B cell (primary cell): Measurements from ENCODE around the gene UCK1. TPM values are rescaled to one million over a fixed set of nuclear protein-coding genes. Genes with fewer than 3 reads are reported as not detected.

Experiments used
- ATAC-seq: fragments of 200-7000 bp; cut with Tn5 transposase; one replicate; pipeline ENCODE4 v1.10.0; 2021; ENCODE audit warnings: low read depth, mild to moderate bottlenecking, moderate number of reproducible peaks, moderate library complexity
- CTCF ChIA-PET: fragments of 350-600 bp; sonication (Branson Sonifier 250); formaldehyde crosslinking; loops from one replicate; lab custom pipeline; 2021; ENCODE audit warnings: antibody characterized with exemption, inconsistent platforms; lab: Charles Lee
- POLR2A ChIA-PET: fragments of 350-600 bp; sonication (Branson Sonifier 250); formaldehyde crosslinking; loops from one replicate; lab custom pipeline; 2021; ENCODE audit warnings: antibody characterized with exemption; lab: Charles Lee
- DNase-seq: peaks from one replicate; pipeline ENCODE4 v3.0.0; 2013
- H2AFZ ChIP-seq: 2 replicates; pipeline ENCODE4 v1.6.1; 2012; ENCODE audit warnings: mild to moderate bottlenecking, low read depth, low read length; ENCODE audit not compliant: insufficient read depth, poor library complexity, severe bottlenecking
- H3K27ac ChIP-seq, 2 donors: 1 replicate in 1 of 2; 2 replicates in 1 of 2; pipeline ENCODE4 v1.5.1; 2012 to 2013; ENCODE audit warnings: low read length in 2 of 2, mild to moderate bottlenecking in 2 of 2, moderate library complexity in 1 of 2
- H3K27me3 ChIP-seq, 4 experiments: fragments of 200-600 bp in 1 of 4; sonication (generic) in 1 of 4; replicated peaks in 1 of 4; 1 replicate in 2 of 4; 2 replicates in 2 of 4; pipeline versions ENCODE4 v1.6.1 to v1.7.0; 2013 to 2016; ENCODE audit warnings: low read length in 3 of 4, mild to moderate bottlenecking in 2 of 4, mixed read lengths in 1 of 4, moderate library complexity in 1 of 4; ENCODE audit not compliant: insufficient read depth in 4 of 4, control insufficient read depth in 3 of 4; ENCODE audit errors: control extremely low read depth in 1 of 4
- H3K36me3 ChIP-seq, 2 experiments: replicated peaks in 1 of 2; 1 replicate in 1 of 2; 2 replicates in 1 of 2; pipeline versions ENCODE4 v1.6.1 to v1.7.1; 2013; ENCODE audit warnings: low read length in 1 of 2; ENCODE audit not compliant: insufficient read depth in 2 of 2, control insufficient read depth in 1 of 2; ENCODE audit errors: control extremely low read depth in 1 of 2, extremely low read depth in 1 of 2
- H3K4me1 ChIP-seq, 2 donors: fragments of 200-600 bp in 1 of 2; sonication (generic) in 1 of 2; 1 replicate in 1 of 2; 2 replicates in 1 of 2; pipeline versions ENCODE4 v1.5.1 to v1.6.1; 2013 to 2017; ENCODE audit warnings: low read length in 2 of 2; ENCODE audit not compliant: control insufficient read depth in 2 of 2, insufficient read depth in 2 of 2
- H3K4me2 ChIP-seq: replicated peaks from 2 replicates; pipeline ENCODE3; 2012; ENCODE audit warnings: mild to moderate bottlenecking, low read depth, low read length; ENCODE audit not compliant: poor library complexity, severe bottlenecking
- H3K4me3 ChIP-seq, 5 experiments: fragments of 200-600 bp in 1 of 5; sonication (generic) in 1 of 5; 1 replicate in 3 of 5; 2 replicates in 2 of 5; pipeline versions ENCODE4 v1.5.1 to v1.7.0; 2011 to 2016; ENCODE audit warnings: low read length in 4 of 5, mild to moderate bottlenecking in 4 of 5, low read depth in 2 of 5, control low read depth in 1 of 5, moderate library complexity in 1 of 5; ENCODE audit not compliant: insufficient read depth in 1 of 5; ENCODE audit errors: control extremely low read depth in 1 of 5, extremely low read depth in 1 of 5
- H3K79me2 ChIP-seq: fragments of 200-600 bp; sonication (generic); one replicate; pipeline ENCODE4 v1.6.0; 2016; ENCODE audit warnings: low read length; ENCODE audit not compliant: control insufficient read depth, insufficient read depth
- H3K9ac ChIP-seq: fragments of 200-600 bp; sonication (generic); 2 replicates; pipeline ENCODE4 v1.6.1; 2017; ENCODE audit warnings: mild to moderate bottlenecking, low read length, moderate library complexity
- H3K9me3 ChIP-seq, 3 donors: one replicate each; pipeline versions ENCODE4 v1.6.1 to v1.7.1; 2013; ENCODE audit warnings: low read length in 2 of 3; ENCODE audit not compliant: control insufficient read depth in 2 of 3, insufficient read depth in 1 of 3; ENCODE audit errors: control extremely low read depth in 1 of 3
- H4K20me1 ChIP-seq: 2 replicates; pipeline ENCODE4 v1.6.0; 2012; ENCODE audit warnings: mild to moderate bottlenecking, low read length; ENCODE audit not compliant: insufficient read depth, control insufficient read depth, poor library complexity, severe bottlenecking
- H3K27ac Mint-ChIP-seq: one replicate; pipeline ENCODE4 v1.8.0; 2021; ENCODE audit warnings: mixed read lengths
- H3K27me3 Mint-ChIP-seq: one replicate; pipeline ENCODE4 v1.8.0; 2021; ENCODE audit warnings: mixed read lengths
- H3K4me1 Mint-ChIP-seq: one replicate; pipeline ENCODE4 v1.8.0; 2021; ENCODE audit warnings: mixed read lengths
- H3K4me3 Mint-ChIP-seq: one replicate; pipeline ENCODE4 v1.8.0; 2021; ENCODE audit warnings: mixed read lengths
- H3K9me3 Mint-ChIP-seq: one replicate; pipeline ENCODE4 v1.8.0; 2022; ENCODE audit warnings: mixed read lengths; ENCODE audit not compliant: insufficient read depth
- EZH2 ChIP-seq: IDR thresholded peaks from 2 replicates; pipeline ENCODE4 v1.6.1; 2012; ENCODE audit warnings: borderline replicate concordance, low read depth, mild to moderate bottlenecking, moderate library complexity, low read length; ENCODE audit not compliant: insufficient read depth, poor library complexity, severe bottlenecking
- WGBS: methylation state at CpG from one replicate; pipeline ENCODE4 v1.1.5; 2013; ENCODE audit warnings: missing lambda C conversion rate; ENCODE audit not compliant: insufficient coverage; 5-methylcytosine and 5-hydroxymethylcytosine counted together
- intact Hi-C: fragments of 100-400 bp; cut with micrococcal nuclease; formaldehyde crosslinking; loops from one replicate; pipeline ENCODE4 v1.10.0; 2022
- polyA plus RNA-seq: library from polyadenylated mRNA; depleted of rRNA; stranded (reverse); fragments of >200 nt; gene quantifications from 2 replicates; pipeline ENCODE4 v1.2.3, GENCODE V29; 2012
- total RNA-seq, 2 donors: library from RNA; stranded (reverse); fragments of 120-200 nt in 1 of 2; gene quantifications; 1 replicate in 1 of 2; 2 replicates in 1 of 2; pipeline versions ENCODE4 v1.2.3 to v1.2.4, GENCODE V29; 2013 to 2022
- TF ChIP-seq, protein P1 (sequence below): fragments of 200-600 bp; IDR thresholded peaks from one replicate; pipeline ENCODE4 v1.8.0; 2022; ENCODE audit warnings: antibody characterized with exemption, mild to moderate bottlenecking

Gene UCK1
- total and polyA plus RNA-seq, 2 donors (not counting 1 experiment from before 2014, with no cell fraction given), result 25.3 to 39.3 TPM

DNA sequence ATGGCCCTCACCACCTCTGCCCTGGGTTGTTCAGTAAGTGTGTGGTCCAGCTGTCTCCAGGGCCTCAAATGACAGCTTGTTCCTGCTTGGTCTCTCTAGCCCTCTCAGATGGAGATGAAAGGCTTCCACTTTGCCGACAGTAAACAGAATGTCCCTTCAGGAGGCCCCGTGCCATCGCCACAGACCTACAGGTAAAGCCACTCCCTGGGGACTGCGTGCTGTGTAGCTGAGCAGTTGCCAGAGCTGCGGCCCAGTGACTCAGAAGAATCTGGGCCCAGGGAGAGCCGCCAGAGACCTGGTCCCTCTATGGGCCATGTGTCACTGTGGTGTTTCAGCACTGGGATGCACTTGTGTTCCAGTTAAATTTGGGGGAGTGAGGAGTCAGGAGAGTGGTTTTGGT, 39.0 kb downstream of the UCK1 start:
- Histone ChIP-seq H3K4me1 (no peaks in the 10 kb centered on the region), H2AFZ (no peak overlapping the region), H4K20me1 (peaks cover 87% of the 10 kb centered on the region), H3K27me3 (no peaks in the 10 kb centered on the region), H3K4me2 (no peak overlapping the region), H3K79me2 (peaks cover 23% of the 10 kb centered on the region), H3K4me3 (no peak overlapping the region), H3K9me3 (no peaks in the 10 kb centered on the region), H3K9ac (no peak overlapping the region), H3K36me3 (peaks cover 12 to 98% of the 10 kb centered on the region in 2 experiments), H3K27ac (no peak overlapping the region)
- H3K27me3 Mint-ChIP-seq, result no peaks in the 10 kb centered on the region
- ChIA-PET POLR2A (no interaction called here), CTCF (interaction anchor here (0.8 kb wide), 1 partner anchor 29 kb away, joined by 4 read pairs; no protein-coding TSS in a partner anchor)
- intact Hi-C loops, result no loop called here
- H3K4me1 Mint-ChIP-seq, result no peaks in the 10 kb centered on the region
- H3K27ac Mint-ChIP-seq, result no peak overlapping the region
- TF ChIP-seq EZH2, result no peak
- TF ChIP-seq, protein P1, sequence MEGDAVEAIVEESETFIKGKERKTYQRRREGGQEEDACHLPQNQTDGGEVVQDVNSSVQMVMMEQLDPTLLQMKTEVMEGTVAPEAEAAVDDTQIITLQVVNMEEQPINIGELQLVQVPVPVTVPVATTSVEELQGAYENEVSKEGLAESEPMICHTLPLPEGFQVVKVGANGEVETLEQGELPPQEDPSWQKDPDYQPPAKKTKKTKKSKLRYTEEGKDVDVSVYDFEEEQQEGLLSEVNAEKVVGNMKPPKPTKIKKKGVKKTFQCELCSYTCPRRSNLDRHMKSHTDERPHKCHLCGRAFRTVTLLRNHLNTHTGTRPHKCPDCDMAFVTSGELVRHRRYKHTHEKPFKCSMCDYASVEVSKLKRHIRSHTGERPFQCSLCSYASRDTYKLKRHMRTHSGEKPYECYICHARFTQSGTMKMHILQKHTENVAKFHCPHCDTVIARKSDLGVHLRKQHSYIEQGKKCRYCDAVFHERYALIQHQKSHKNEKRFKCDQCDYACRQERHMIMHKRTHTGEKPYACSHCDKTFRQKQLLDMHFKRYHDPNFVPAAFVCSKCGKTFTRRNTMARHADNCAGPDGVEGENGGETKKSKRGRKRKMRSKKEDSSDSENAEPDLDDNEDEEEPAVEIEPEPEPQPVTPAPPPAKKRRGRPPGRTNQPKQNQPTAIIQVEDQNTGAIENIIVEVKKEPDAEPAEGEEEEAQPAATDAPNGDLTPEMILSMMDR, result no peak
- no peak overlapping the region for H3K4me3 Mint-ChIP-seq
- no peaks in the 10 kb centered on the region for H3K9me3 Mint-ChIP-seq
- 92% methylated on average over 6 of the region's 6 CpGs for WGBS
- ATAC-seq (no peak), DNase-seq (no peak)

- Histone ChIP-seq H3K36me3 (peaks cover 11 to 98% of the 10 kb centered on the region in 2 experiments), H3K4me1 (no peaks in the 10 kb centered on the region), H3K79me2 (peaks cover 25% of the 10 kb centered on the region), H3K27me3 (no peaks in the 10 kb centered on the region), H3K9me3 (no peaks in the 10 kb centered on the region), H3K4me3 (no peak overlapping the region), H2AFZ (no peak overlapping the region), H4K20me1 (peaks cover 87% of the 10 kb centered on the region), H3K27ac (no peak overlapping the region), H3K9ac (no peak overlapping the region), H3K4me2 (no peak overlapping the region)
- H3K9me3 Mint-ChIP-seq, result no peaks in the 10 kb centered on the region
- CTCF ChIA-PET, result no interaction called here
- POLR2A ChIA-PET, result no interaction called here
- no peaks in the 10 kb centered on the region for H3K4me1 Mint-ChIP-seq
- ATAC-seq, result no peak
- no peak for DNase-seq
- no peak overlapping the region for H3K4me3 Mint-ChIP-seq
- H3K27ac Mint-ChIP-seq, result no peak overlapping the region
- TF ChIP-seq, protein P1, result no peak
- TF ChIP-seq EZH2, result no peak
- intact Hi-C loops, result no loop called here
- 98% methylated on average over 17 of the region's 20 CpGs for WGBS
- H3K27me3 Mint-ChIP-seq, result no peaks in the 10 kb centered on the region
These were observed 39.9 kb downstream of the UCK1 start for GRCh38 chr9:131491001-131491710.
